ENCODE results near the gene WFDC12. TPM values are rescaled to one million over a fixed set of nuclear protein-coding genes. Genes with fewer than 3 reads are reported as not detected.

WFDC12 gene
- total RNA-seq, 4 donors from 2014 or later: not detected

DNA sequence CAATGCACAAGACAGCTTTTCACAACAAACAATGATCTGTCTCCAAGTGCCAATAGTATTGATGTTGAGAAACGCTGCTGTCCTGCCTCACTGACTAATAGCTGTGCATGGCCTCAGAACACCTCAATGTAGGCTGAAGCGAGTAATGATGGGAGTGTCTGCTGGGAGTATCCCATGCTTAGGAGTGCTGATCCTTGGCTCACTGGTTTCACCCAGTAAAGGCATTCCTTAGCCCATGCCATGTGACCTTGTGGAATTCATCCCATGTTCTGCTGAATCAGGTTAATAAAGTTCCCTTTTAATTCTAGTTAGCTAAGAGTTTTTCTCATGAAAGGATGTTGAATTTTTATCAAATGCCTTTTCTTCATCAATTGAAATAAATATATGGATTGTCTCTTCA, 3.8 kb upstream of the WFDC12 start:
- no peak for DNase-seq
- Histone ChIP-seq H3K4me3 (no peak overlapping the region), H3K36me3 (no peaks in the 10 kb centered on the region)

DNA sequence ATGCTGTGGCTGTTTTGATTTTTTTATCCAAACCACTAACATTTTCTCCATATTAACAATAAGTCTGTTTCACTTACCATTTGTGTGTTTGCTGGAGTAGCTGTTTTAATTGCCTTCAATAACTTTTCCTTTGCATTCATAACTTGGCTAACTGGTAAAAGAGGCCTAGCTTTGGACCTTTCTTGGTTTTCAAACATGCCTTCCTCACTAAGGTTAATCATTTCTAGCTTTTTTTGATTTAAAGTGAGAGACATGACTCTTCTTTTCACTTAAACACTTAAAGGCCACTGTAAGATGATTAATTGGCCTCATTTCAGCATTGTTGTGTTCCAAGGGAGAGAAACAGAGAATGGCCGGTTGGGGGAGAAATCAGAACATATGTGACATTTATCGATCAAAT, 2.9 kb downstream of the WFDC12 start:
- Histone ChIP-seq H3K4me3 (no peak overlapping the region), H3K27me3 (no peaks in the 10 kb centered on the region), H3K9me3 (no peaks in the 10 kb centered on the region), H3K27ac (no peak overlapping the region), H3K4me1 (no peaks in the 10 kb centered on the region), H3K36me3 (no peaks in the 10 kb centered on the region)
- TF ChIP-seq POLR2A (IDR thresholded peaks at IDR 0.05): no peak
- TF ChIP-seq, protein P1, sequence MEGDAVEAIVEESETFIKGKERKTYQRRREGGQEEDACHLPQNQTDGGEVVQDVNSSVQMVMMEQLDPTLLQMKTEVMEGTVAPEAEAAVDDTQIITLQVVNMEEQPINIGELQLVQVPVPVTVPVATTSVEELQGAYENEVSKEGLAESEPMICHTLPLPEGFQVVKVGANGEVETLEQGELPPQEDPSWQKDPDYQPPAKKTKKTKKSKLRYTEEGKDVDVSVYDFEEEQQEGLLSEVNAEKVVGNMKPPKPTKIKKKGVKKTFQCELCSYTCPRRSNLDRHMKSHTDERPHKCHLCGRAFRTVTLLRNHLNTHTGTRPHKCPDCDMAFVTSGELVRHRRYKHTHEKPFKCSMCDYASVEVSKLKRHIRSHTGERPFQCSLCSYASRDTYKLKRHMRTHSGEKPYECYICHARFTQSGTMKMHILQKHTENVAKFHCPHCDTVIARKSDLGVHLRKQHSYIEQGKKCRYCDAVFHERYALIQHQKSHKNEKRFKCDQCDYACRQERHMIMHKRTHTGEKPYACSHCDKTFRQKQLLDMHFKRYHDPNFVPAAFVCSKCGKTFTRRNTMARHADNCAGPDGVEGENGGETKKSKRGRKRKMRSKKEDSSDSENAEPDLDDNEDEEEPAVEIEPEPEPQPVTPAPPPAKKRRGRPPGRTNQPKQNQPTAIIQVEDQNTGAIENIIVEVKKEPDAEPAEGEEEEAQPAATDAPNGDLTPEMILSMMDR (IDR thresholded peaks at IDR 0.05): no peak
- intact Hi-C loops (cut with DNase I; ENCODE audit: low total_unique reads): no loop called here
- no peak for DNase-seq

More for the DNA sequence above, 3.8 kb upstream of the WFDC12 start:
- Histone ChIP-seq H3K4me1 (no peaks in the 10 kb centered on the region), H3K9me3 (no peaks in the 10 kb centered on the region), H3K27ac (no peak overlapping the region), H3K27me3 (no peaks in the 10 kb centered on the region)
- intact Hi-C loops (cut with DNase I; ENCODE audit: low total_unique reads): no loop called here
- no peak for TF ChIP-seq POLR2A (IDR thresholded peaks at IDR 0.05)
- TF ChIP-seq, protein P1 (IDR thresholded peaks at IDR 0.05): no peak

DNA sequence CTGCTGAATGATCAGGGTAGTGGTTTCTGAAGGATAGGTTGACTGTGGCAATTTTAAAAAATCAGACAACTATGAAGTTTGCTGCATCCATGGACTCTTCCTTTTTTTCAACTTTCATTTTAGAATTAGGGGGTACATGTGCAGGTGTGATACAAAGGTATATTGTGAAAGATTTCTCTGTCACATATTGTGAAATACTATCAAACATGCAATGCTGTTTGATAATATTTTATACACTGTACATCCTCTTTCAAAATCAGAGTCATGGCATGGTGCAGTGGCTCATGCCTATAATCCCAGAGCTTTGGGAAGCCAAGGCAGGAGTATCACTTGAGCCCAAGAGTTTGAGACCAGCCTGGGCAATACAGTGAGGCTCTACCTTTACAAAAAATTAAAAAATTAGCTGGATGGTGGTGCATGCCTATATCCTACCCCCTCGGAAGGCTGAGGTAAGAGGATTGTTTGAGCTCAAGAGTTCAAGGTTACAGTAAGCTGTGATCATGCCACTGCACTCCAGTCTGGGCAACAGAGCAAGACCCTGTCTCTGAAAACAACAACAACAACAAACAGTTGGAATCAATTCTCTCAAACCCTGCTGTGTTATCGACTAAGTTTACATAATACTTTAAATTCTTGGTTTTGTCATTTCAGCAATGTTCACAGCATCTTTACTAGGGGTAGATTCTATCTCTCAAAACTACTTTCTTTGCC, 4.6 kb downstream of the WFDC12 start:
- Histone ChIP-seq H3K27ac (no peak overlapping the region), H3K4me1 (no peaks in the 10 kb centered on the region), H3K9me3 (no peaks in the 10 kb centered on the region), H3K36me3 (no peaks in the 10 kb centered on the region), H3K4me3 (no peak overlapping the region), H3K27me3 (no peaks in the 10 kb centered on the region)
- no peak for TF ChIP-seq POLR2A (IDR thresholded peaks at IDR 0.05)
- TF ChIP-seq, protein P1 (IDR thresholded peaks at IDR 0.05): no peak
- no peak for DNase-seq
- intact Hi-C loops (cut with DNase I; ENCODE audit: low total_unique reads): no loop called here

GRCh38 chr20:45118028-45118427, 6.2 kb downstream of the WFDC12 start:
- H3K27ac ChIP-seq: no peak overlapping the region
- H3K36me3 ChIP-seq: no peaks in the 10 kb centered on the region
- DNase-seq: no peak
- intact Hi-C loops (cut with DNase I; ENCODE audit: low total_unique reads): no loop called here
- H3K9me3 ChIP-seq: no peaks in the 10 kb centered on the region
- no peak for TF ChIP-seq POLR2A (IDR thresholded peaks at IDR 0.05)
- TF ChIP-seq, protein P1 (IDR thresholded peaks at IDR 0.05): no peak
- no peaks in the 10 kb centered on the region for H3K4me1 ChIP-seq
- no peak overlapping the region for H3K4me3 ChIP-seq
- no peaks in the 10 kb centered on the region for H3K27me3 ChIP-seq

- no peak for TF ChIP-seq POLR2A (IDR thresholded peaks at IDR 0.05)
- TF ChIP-seq, protein P1 (IDR thresholded peaks at IDR 0.05): no peak
- no peaks in the 10 kb centered on the region for H3K36me3 ChIP-seq
- H3K4me1 ChIP-seq: no peaks in the 10 kb centered on the region
- no peak overlapping the region for H3K4me3 ChIP-seq
- intact Hi-C loops (cut with DNase I; ENCODE audit: low total_unique reads): no loop called here
- no peaks in the 10 kb centered on the region for H3K27me3 ChIP-seq
- no peaks in the 10 kb centered on the region for H3K9me3 ChIP-seq
- no peak overlapping the region for H3K27ac ChIP-seq
- no peak for DNase-seq
Measured at GRCh38 chr20:45117581-45117980, 6.7 kb downstream of the WFDC12 start.

Data from uterus (tissue), 4 donors.